Mesenchymal stem cell (in vitro differentiated cells and primary cell): Measurements from ENCODE around the gene ACP4.

Experiments
- DNase-seq: peaks from one replicate; pipeline ENCODE4 v3.0.0-alpha.2; 2013
- H2AFZ ChIP-seq: one replicate; pipeline ENCODE4 v1.6.1; 2013; ENCODE audit warnings: low read depth, mild to moderate bottlenecking, control low read depth, inconsistent platforms, low read length, moderate library complexity
- H2AK5ac ChIP-seq: 2 replicates; pipeline ENCODE4 v1.6.1; 2013; ENCODE audit warnings: low read length, moderate library complexity, mild to moderate bottlenecking, inconsistent platforms; ENCODE audit not compliant: severe bottlenecking
- H2BK120ac ChIP-seq: one replicate; pipeline ENCODE4 v1.6.1; 2013; ENCODE audit warnings: low read depth, mild to moderate bottlenecking, inconsistent platforms, low read length, moderate library complexity
- H2BK12ac ChIP-seq, 2 experiments: one replicate each; pipeline ENCODE4 v1.6.1; 2013; ENCODE audit warnings: inconsistent platforms in 2 of 2, low read length in 2 of 2, mild to moderate bottlenecking in 2 of 2, moderate library complexity in 2 of 2, control low read depth in 1 of 2
- H2BK15ac ChIP-seq: one replicate; pipeline ENCODE4 v1.6.1; 2013; ENCODE audit warnings: mild to moderate bottlenecking, low read depth, inconsistent platforms; ENCODE audit not compliant: poor library complexity, severe bottlenecking
- H2BK5ac ChIP-seq: 2 replicates; pipeline ENCODE4 v1.6.1; 2013; ENCODE audit warnings: low read depth, mild to moderate bottlenecking, low read length, control low read depth, inconsistent platforms; ENCODE audit not compliant: poor library complexity, severe bottlenecking
- H3K14ac ChIP-seq, 2 experiments: one replicate each; pipeline ENCODE4 v1.6.1; 2013; ENCODE audit warnings: inconsistent platforms in 2 of 2, low read length in 2 of 2, control low read depth in 1 of 2, mild to moderate bottlenecking in 1 of 2, moderate library complexity in 1 of 2
- H3K18ac ChIP-seq, 2 experiments: one replicate each; pipeline ENCODE4 v1.6.1; 2013; ENCODE audit warnings: inconsistent platforms in 2 of 2, low read length in 2 of 2, control low read depth in 1 of 2, low read depth in 1 of 2, mild to moderate bottlenecking in 1 of 2
- H3K23ac ChIP-seq, 2 experiments: one replicate each; pipeline ENCODE4 v1.6.1; 2013; ENCODE audit warnings: inconsistent platforms in 2 of 2, low read length in 2 of 2, mild to moderate bottlenecking in 2 of 2, moderate library complexity in 2 of 2, control low read depth in 1 of 2
- H3K27ac ChIP-seq: 2 replicates; pipeline ENCODE4 v1.5.1; 2013; ENCODE audit warnings: mild to moderate bottlenecking, moderate library complexity, low read length, control low read depth, inconsistent platforms; ENCODE audit not compliant: poor library complexity, severe bottlenecking
- H3K27me3 ChIP-seq, 2 experiments: 2 replicates each; pipeline versions ENCODE4 v1.6.1 to v1.7.0; 2013; ENCODE audit warnings: low read length in 2 of 2, mild to moderate bottlenecking in 2 of 2, moderate library complexity in 2 of 2, control low read depth in 1 of 2, inconsistent platforms in 1 of 2; ENCODE audit not compliant: control insufficient read depth in 1 of 2, insufficient read depth in 1 of 2
- H3K36me3 ChIP-seq, 2 experiments: 2 replicates each; pipeline versions ENCODE4 v1.6.1 to v1.7.0; 2013; ENCODE audit warnings: low read length in 2 of 2, control low read depth in 1 of 2, inconsistent platforms in 1 of 2, low read depth in 1 of 2, mild to moderate bottlenecking in 1 of 2; ENCODE audit not compliant: insufficient read depth in 2 of 2, control insufficient read depth in 1 of 2
- H3K4ac ChIP-seq, 2 experiments: one replicate each; pipeline ENCODE4 v1.6.1; 2013; ENCODE audit warnings: inconsistent platforms in 2 of 2, low read length in 2 of 2, mild to moderate bottlenecking in 2 of 2, moderate library complexity in 2 of 2, control low read depth in 1 of 2, low read depth in 1 of 2
- H3K4me1 ChIP-seq: 2 replicates; pipeline ENCODE4 v1.6.1; 2013; ENCODE audit warnings: low read depth, low read length, control low read depth; ENCODE audit not compliant: control insufficient read depth, insufficient read depth
- H3K4me2 ChIP-seq: 2 replicates; pipeline ENCODE4 v1.6.1; 2013; ENCODE audit warnings: low read length, mild to moderate bottlenecking, inconsistent platforms; ENCODE audit not compliant: poor library complexity, severe bottlenecking
- H3K4me3 ChIP-seq, 2 experiments: 2 replicates each; pipeline versions ENCODE4 v1.5.1 to v1.7.0; 2013; ENCODE audit warnings: low read length in 2 of 2, mild to moderate bottlenecking in 2 of 2, control low read depth in 1 of 2, low read depth in 1 of 2; ENCODE audit not compliant: insufficient read depth in 1 of 2
- H3K79me1 ChIP-seq: replicated peaks from 2 replicates; pipeline ENCODE4 v1.6.1; 2013; ENCODE audit warnings: mild to moderate bottlenecking, control low read depth, low read length, inconsistent platforms; ENCODE audit not compliant: poor library complexity, severe bottlenecking
- H3K9ac ChIP-seq: 2 replicates; pipeline ENCODE4 v1.7.0; 2013; ENCODE audit warnings: mild to moderate bottlenecking, low read length, moderate library complexity
- H3K9me3 ChIP-seq: 2 replicates; pipeline ENCODE4 v1.7.0; 2013; ENCODE audit warnings: mild to moderate bottlenecking, low read length; ENCODE audit not compliant: control insufficient read depth
- H4K8ac ChIP-seq: one replicate; pipeline ENCODE4 v1.6.1; 2013; ENCODE audit warnings: inconsistent platforms, mild to moderate bottlenecking, low read length, moderate library complexity
- H4K91ac ChIP-seq: one replicate; pipeline ENCODE4 v1.6.1; 2013; ENCODE audit warnings: mild to moderate bottlenecking, low read length, inconsistent platforms
- WGBS: methylation state at CpG from one replicate; pipeline ENCODE4 v1.1.7; 2013; ENCODE audit warnings: mixed read lengths; 5-methylcytosine and 5-hydroxymethylcytosine counted together

The ACP4 gene

DNA sequence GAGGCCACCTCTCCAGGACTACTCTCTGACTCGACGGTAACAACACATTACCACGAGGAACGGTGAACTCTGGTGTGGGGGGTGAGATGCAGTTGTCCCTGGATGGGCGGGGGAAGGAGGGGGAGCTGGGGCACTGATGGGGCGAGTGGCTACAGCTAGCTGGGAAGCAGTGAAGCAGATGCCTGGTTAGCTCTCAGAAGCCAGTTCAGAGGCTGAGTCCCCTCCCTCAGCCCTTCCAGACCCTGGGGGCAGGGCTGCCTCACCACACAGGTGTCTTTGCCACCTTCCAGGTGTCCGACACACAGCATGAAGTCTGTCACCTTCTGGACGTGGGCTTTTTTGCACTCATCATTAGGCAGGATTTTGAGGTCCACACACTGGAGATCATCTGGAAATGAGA is 29.4 kb downstream of the ACP4 start:
- H3K23ac ChIP-seq, result no peak overlapping the region
- whole genome bisulfite sequencing, result 69% methylated on average over 7 of the region's 8 CpGs

DNA sequence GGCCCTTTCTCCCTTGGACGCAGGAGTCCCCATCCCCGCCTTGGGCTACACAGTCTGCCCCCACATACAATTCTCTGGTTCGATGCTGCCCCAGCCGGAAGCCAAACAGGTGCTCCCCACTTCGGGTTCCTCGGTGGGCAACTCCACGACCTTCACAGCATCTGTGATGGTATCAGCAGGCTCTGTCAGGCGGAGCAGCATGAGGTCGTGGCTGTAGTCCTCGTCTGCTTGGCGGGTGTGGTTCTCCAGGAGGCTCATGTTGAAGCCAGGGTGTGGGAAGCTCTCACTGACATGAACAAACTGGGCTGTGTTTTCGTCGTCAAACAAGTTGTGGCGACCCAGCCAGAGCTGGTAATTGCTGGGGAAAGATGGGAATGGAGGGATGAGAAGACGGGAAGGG is 29.9 kb downstream of the ACP4 start:
- H3K9me3 ChIP-seq, result no peaks in the 10 kb centered on the region
- no peak overlapping the region for H4K8ac ChIP-seq
- no peak overlapping the region for H2AK5ac ChIP-seq
- H3K18ac ChIP-seq, result no peak overlapping the region
- H3K14ac ChIP-seq, result no peak overlapping the region
- no peak overlapping the region for H3K9ac ChIP-seq
- H3K4me2 ChIP-seq, result no peak overlapping the region
- no peak overlapping the region for H3K4ac ChIP-seq
- no peaks in the 10 kb centered on the region for H3K36me3 ChIP-seq
- no peak overlapping the region for H3K23ac ChIP-seq
- no peak overlapping the region for H3K4me3 ChIP-seq
- H2BK15ac ChIP-seq, result no peak overlapping the region
- no peak overlapping the region for H2BK12ac ChIP-seq
- H3K79me1 ChIP-seq, result no peaks in the 10 kb centered on the region
- no peak overlapping the region for H4K91ac ChIP-seq
- H2BK5ac ChIP-seq, result no peak overlapping the region
- no peak for DNase-seq
- H3K4me1 ChIP-seq, result peaks cover 2% of the 10 kb centered on the region
- peaks cover 44 to 77% of the 10 kb centered on the region in 2 experiments for H3K27me3 ChIP-seq
- H2AFZ ChIP-seq, result peak overlapping the region; percentile 47
- H2BK120ac ChIP-seq, result no peak overlapping the region
- H3K27ac ChIP-seq, result no peak overlapping the region
- WGBS, result 28% methylated on average over 15 of the region's 15 CpGs

More for the DNA sequence above, 29.4 kb downstream of the ACP4 start:
- Histone ChIP-seq H2BK15ac (no peak overlapping the region), H3K36me3 (no peaks in the 10 kb centered on the region), H2BK5ac (no peak overlapping the region), H4K91ac (no peak overlapping the region), H2AK5ac (no peak overlapping the region), H3K18ac (no peak overlapping the region), H3K4ac (no peak overlapping the region), H3K4me2 (no peak overlapping the region), H3K4me1 (peaks cover 2% of the 10 kb centered on the region), H3K9me3 (no peaks in the 10 kb centered on the region), H3K4me3 (no peak overlapping the region), H3K27me3 (peaks cover 44 to 81% of the 10 kb centered on the region in 2 experiments), H4K8ac (no peak overlapping the region), H3K14ac (no peak overlapping the region), H3K9ac (no peak overlapping the region), H3K79me1 (no peaks in the 10 kb centered on the region), H2BK12ac (no peak overlapping the region), H2BK120ac (no peak overlapping the region), H2AFZ (no peak overlapping the region), H3K27ac (no peak overlapping the region)
- no peak for DNase-seq

DNA sequence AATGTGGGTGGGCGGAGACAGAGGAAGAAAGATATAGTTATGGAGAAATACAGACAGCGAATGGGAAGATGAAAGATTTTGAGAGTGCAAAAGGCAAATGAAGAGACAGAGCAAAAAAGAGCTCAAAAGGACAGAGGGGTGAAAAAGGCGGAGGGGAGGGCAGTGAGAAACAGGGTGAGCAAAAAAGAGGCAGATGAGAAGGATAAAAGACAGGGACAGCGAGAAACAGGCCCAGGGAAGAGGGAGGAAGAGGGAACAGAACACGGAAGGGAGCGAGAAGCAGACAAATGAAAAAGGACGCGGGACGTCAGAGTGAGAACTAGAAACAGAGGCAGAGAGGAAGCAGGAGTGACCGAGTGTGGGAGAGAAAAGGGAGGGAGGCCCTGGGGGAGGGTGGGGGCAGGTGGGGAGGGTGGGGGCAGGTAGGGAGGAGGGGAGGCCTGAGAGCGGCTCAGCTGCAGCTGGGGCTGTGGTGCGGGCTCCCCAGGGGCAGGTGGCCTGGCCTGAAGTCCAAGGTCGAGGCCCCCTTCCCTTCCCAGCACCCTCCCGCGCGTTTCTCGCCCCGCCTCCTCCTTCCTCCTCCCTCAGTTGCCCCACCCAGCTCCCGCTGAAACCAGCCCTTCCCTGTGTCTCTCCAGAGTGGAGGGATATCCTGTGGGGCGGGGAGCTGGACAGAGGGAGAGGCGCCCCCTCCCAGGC is 30.5 kb downstream of the ACP4 start:
- no peak overlapping the region for H3K18ac ChIP-seq
- H3K79me1 ChIP-seq, result no peaks in the 10 kb centered on the region
- H3K14ac ChIP-seq, result no peak overlapping the region
- H2AK5ac ChIP-seq, result no peak overlapping the region
- DNase-seq, result no peak
- H2BK12ac ChIP-seq, result no peak overlapping the region
- peaks cover 2% of the 10 kb centered on the region for H3K4me1 ChIP-seq
- H3K36me3 ChIP-seq, result no peaks in the 10 kb centered on the region
- no peak overlapping the region for H4K8ac ChIP-seq
- H3K9ac ChIP-seq, result no peak overlapping the region
- no peak overlapping the region for H3K4me3 ChIP-seq
- H3K23ac ChIP-seq, result no peak overlapping the region
- H3K9me3 ChIP-seq, result no peaks in the 10 kb centered on the region
- no peak overlapping the region for H3K4me2 ChIP-seq
- no peak overlapping the region for H2BK120ac ChIP-seq
- peaks cover 44 to 71% of the 10 kb centered on the region in 2 experiments for H3K27me3 ChIP-seq
- H4K91ac ChIP-seq, result no peak overlapping the region
- WGBS, result 12% methylated on average over 11 of the region's 21 CpGs
- H2BK5ac ChIP-seq, result no peak overlapping the region
- H2BK15ac ChIP-seq, result no peak overlapping the region
- no peak overlapping the region for H3K4ac ChIP-seq
- no peak overlapping the region for H3K27ac ChIP-seq
- H2AFZ ChIP-seq, result no peak overlapping the region

DNA sequence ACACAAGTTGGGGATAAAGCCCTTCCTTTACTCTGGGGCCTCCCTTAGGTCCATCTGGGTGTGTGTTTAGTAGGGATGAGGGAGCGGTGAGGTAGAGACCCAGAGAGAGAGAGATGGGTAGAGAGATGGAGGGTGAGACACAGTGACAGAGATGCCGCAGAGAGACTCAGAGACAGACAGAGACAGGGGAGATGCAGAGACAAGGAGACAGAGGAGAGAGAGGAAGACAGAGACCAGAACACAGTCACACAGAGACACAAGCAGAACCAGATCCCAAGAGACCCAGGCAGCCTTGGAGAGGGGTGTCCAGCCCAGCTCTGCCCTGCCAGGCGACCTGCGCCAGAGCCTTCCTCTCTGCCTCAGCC is 31.0 kb downstream of the ACP4 start:
- no peaks in the 10 kb centered on the region for H3K9me3 ChIP-seq
- no peak overlapping the region for H3K4me2 ChIP-seq
- peaks cover 2% of the 10 kb centered on the region for H3K4me1 ChIP-seq
- no peak overlapping the region for H3K23ac ChIP-seq
- H3K4ac ChIP-seq, result no peak overlapping the region
- no peak for DNase-seq
- no peak overlapping the region for H2BK120ac ChIP-seq
- no peak overlapping the region for H2BK15ac ChIP-seq
- 78% methylated on average over 3 of the region's 4 CpGs for WGBS
- no peak overlapping the region for H2BK12ac ChIP-seq
- no peak overlapping the region for H2AFZ ChIP-seq
- no peak overlapping the region for H3K14ac ChIP-seq
- no peak overlapping the region for H4K8ac ChIP-seq
- no peak overlapping the region for H3K27ac ChIP-seq
- H3K9ac ChIP-seq, result no peak overlapping the region
- H3K36me3 ChIP-seq, result no peaks in the 10 kb centered on the region
- no peak overlapping the region for H3K4me3 ChIP-seq
- H3K18ac ChIP-seq, result no peak overlapping the region
- H2AK5ac ChIP-seq, result no peak overlapping the region
- H2BK5ac ChIP-seq, result no peak overlapping the region
- H4K91ac ChIP-seq, result no peak overlapping the region
- H3K27me3 ChIP-seq, result peaks cover 44 to 70% of the 10 kb centered on the region in 2 experiments
- H3K79me1 ChIP-seq, result no peaks in the 10 kb centered on the region
